GM12878 (cell line): ENCODE measurements around the gene NCAM2. TPM values are rescaled to one million over a fixed set of nuclear protein-coding genes. Genes with fewer than 3 reads are reported as not detected.

Experiments used
- ATAC-seq: fragments of 200-7000 bp; cut with Tn5 transposase; 3 replicates; pipeline ENCODE4 v1.9.1; 2020; ENCODE audit warnings: mild to moderate bottlenecking, moderate library complexity
- BruUV-seq: library from RNA; stranded (reverse); fragments of 400-500 nt; replicated peaks from 2 replicates; lab custom pipeline; 2021; lab: Mats Ljungman, UMichigan
- CTCF ChIA-PET: fragments of 300-600 bp; sonication (Branson Sonifier 250); formaldehyde crosslinking; extraction: SDS; loops from one replicate; lab custom pipeline; 2021; ENCODE audit warnings: inconsistent platforms; lab: Yijun Ruan, JAX
- POLR2A ChIA-PET: fragments of 350-600 bp; formaldehyde crosslinking; extraction: SDS; loops from one replicate; lab custom pipeline; 2021; ENCODE audit warnings: inconsistent platforms; lab: Charles Lee
- RAD21 ChIA-PET: fragments of 300-600 bp; sonication (Branson Sonifier 250); formaldehyde crosslinking; loops from one replicate; lab custom pipeline; 2023; ENCODE audit warnings: antibody characterized with exemption; ENCODE audit not compliant: unreplicated experiment; lab: Charles Lee
- SMC1A ChIA-PET: fragments of 300-600 bp; sonication (Branson Sonifier 250); formaldehyde crosslinking; loops from one replicate; lab custom pipeline; 2023; ENCODE audit not compliant: unreplicated experiment, uncharacterized antibody; lab: Charles Lee
- DNase-seq: peaks from one replicate; pipeline ENCODE4 v3.0.0-alpha.2; 2011; ENCODE audit warnings: low read depth, low spot score
- FAIRE-seq: peaks from 3 replicates; lab custom pipeline; 2011; peaks lifted over from hg19 to GRCh38; lab: Jason Lieb, UNC
- H2AFZ ChIP-seq: 2 replicates; pipeline ENCODE4 v1.6.0; 2011; ENCODE audit warnings: low read depth, low read length, control low read depth; ENCODE audit not compliant: control insufficient read depth
- H3K27ac ChIP-seq: 2 replicates; pipeline ENCODE4 v1.5.1; 2011; ENCODE audit warnings: control low read depth; ENCODE audit not compliant: control insufficient read depth, insufficient read depth
- H3K27me3 ChIP-seq, 2 experiments: replicated peaks in 1 of 2; 2 replicates each; pipeline versions ENCODE4 v1.6.0 to v1.6.1; 2011; ENCODE audit warnings: low read length in 1 of 2; ENCODE audit not compliant: control insufficient read depth in 2 of 2, insufficient read depth in 2 of 2
- H3K36me3 ChIP-seq, 2 experiments: 2 replicates each; pipeline ENCODE4 v1.5.1; 2011; ENCODE audit warnings: low read length in 1 of 2; ENCODE audit not compliant: control insufficient read depth in 2 of 2, insufficient read depth in 2 of 2
- H3K4me1 ChIP-seq: 2 replicates; pipeline ENCODE4 v1.6.1; 2011; ENCODE audit warnings: mild to moderate bottlenecking, low read length, moderate library complexity, mixed read lengths; ENCODE audit not compliant: control insufficient read depth, insufficient read depth
- H3K4me2 ChIP-seq: 2 replicates; pipeline ENCODE4 v1.6.0; 2011; ENCODE audit warnings: control low read depth; ENCODE audit not compliant: control insufficient read depth, insufficient read depth
- H3K4me3 ChIP-seq: fragments of 200-600 bp; sonication (generic); 2 replicates; pipeline ENCODE4 v1.5.1; 2016
- H3K79me2 ChIP-seq: 2 replicates; pipeline ENCODE4 v1.6.0; 2011; ENCODE audit warnings: low read length; ENCODE audit not compliant: control insufficient read depth, insufficient read depth
- H3K9ac ChIP-seq: 2 replicates; pipeline ENCODE4 v1.8.0; 2011; ENCODE audit warnings: low read length, control low read depth, mixed read lengths; ENCODE audit not compliant: control insufficient read depth, insufficient read depth
- H3K9me3 ChIP-seq: replicated peaks from 3 replicates; pipeline ENCODE4 v1.5.1; 2011; ENCODE audit warnings: mild to moderate bottlenecking, low read length; ENCODE audit not compliant: control insufficient read depth, insufficient read depth
- H4K20me1 ChIP-seq: 2 replicates; pipeline ENCODE4 v1.6.0; 2011; ENCODE audit not compliant: control insufficient read depth, insufficient read depth
- ASH2L ChIP-seq: fragments of 300-600, 200-600 bp; sonication (generic); IDR thresholded peaks from 2 replicates; pipeline ENCODE4 v1.6.1; 2017; ENCODE audit warnings: low read depth, mild to moderate bottlenecking, borderline replicate concordance
- BACH1 ChIP-seq: fragments of 450-650 bp; IDR thresholded peaks from 2 replicates; pipeline ENCODE4 v1.6.1; 2017; ENCODE audit warnings: mild to moderate bottlenecking, borderline replicate concordance
- CBFB ChIP-seq: IDR thresholded peaks from 2 replicates; pipeline ENCODE4 v1.6.1; 2016; ENCODE audit warnings: antibody characterized with exemption, low read depth
- FOS ChIP-seq: IDR thresholded peaks from 3 replicates; pipeline ENCODE4 v1.6.1; 2011; ENCODE audit warnings: borderline replicate concordance; ENCODE audit not compliant: insufficient read length; ENCODE audit errors: extremely low read depth
- JUND ChIP-seq: IDR thresholded peaks from 2 replicates; pipeline ENCODE4 v1.6.1; 2012; ENCODE audit warnings: low read depth, mild to moderate bottlenecking, low read length, improper control_type of control experiment, moderate library complexity
- KLF5 ChIP-seq: fragments of 450-650 bp; IDR thresholded peaks from 2 replicates; pipeline ENCODE4 v1.6.1; 2014; ENCODE audit warnings: mild to moderate bottlenecking; ENCODE audit not compliant: partially characterized antibody
- POLR2A ChIP-seq: IDR thresholded peaks from 2 replicates; pipeline ENCODE4 v1.6.1; 2011; ENCODE audit warnings: low read depth, mild to moderate bottlenecking, low read length
- PRDM15 ChIP-seq: fragments of 450-650 bp; formaldehyde crosslinking; IDR thresholded peaks from 2 replicates; pipeline ENCODE4 v1.4.0; 2020; ENCODE audit warnings: mild to moderate bottlenecking, moderate library complexity
- RAD21 ChIP-seq: IDR thresholded peaks from 2 replicates; pipeline ENCODE4 v1.6.1; 2011; ENCODE audit warnings: mild to moderate bottlenecking, low read depth, low read length, moderate library complexity; ENCODE audit not compliant: insufficient read depth
- SMARCA5 ChIP-seq: fragments of 450-650 bp; IDR thresholded peaks from 2 replicates; pipeline ENCODE4 v1.6.1; 2017; ENCODE audit warnings: mild to moderate bottlenecking
- WGBS: methylation state at CpG from one replicate; pipeline ENCODE4 v1.1.6; 2016; ENCODE audit warnings: low lambda C conversion rate; ENCODE audit not compliant: insufficient replicate concordance, insufficient coverage; ENCODE audit errors: missing lambda C conversion rate; 5-methylcytosine and 5-hydroxymethylcytosine counted together
- in situ Hi-C: fragments of 300-500 bp; cut with MboI; formaldehyde crosslinking; loops from 9 replicates; pipeline ENCODE4 v1.14.3; 2018; ENCODE audit warnings: mixed read lengths
- intact Hi-C: fragments of 100-400 bp; cut with micrococcal nuclease; formaldehyde crosslinking; loops from one replicate; pipeline ENCODE4 v1.14.2; 2022; ENCODE audit not compliant: unreplicated experiment
- polyA plus RNA-seq, 11 experiments: library from polyadenylated mRNA; depleted of rRNA in 4 of 11; unstranded in 6 of 11; stranded (reverse) in 5 of 11; fragments of >200 nt; fragmentation: Nextera tagmentation in 4 of 11; fragmentation: Illumina TruSeq in 1 of 11; extraction: Ambion mirVana in 4 of 11; extraction: Trizol in 1 of 11; gene quantifications; 1 replicate in 1 of 11; 2 replicates in 10 of 11; pipeline versions ENCODE4 v1.2.1 to v1.2.3, GENCODE V29; 2011 to 2016; ENCODE audit warnings: inconsistent platforms in 2 of 11, missing spikeins in 2 of 11, low read depth in 1 of 11
- total RNA-seq, 4 experiments: library from RNA; depleted of rRNA in 3 of 4; stranded (reverse); fragments of >200 nt in 3 of 4; fragmentation: Illumina TruSeq in 1 of 4; extraction: Trizol in 1 of 4; gene quantifications; 2 replicates each; pipeline versions ENCODE4 v1.2.1 to v1.2.3, GENCODE V29; 2013 to 2021
- TF ChIP-seq, protein P1 (sequence below): fragments of 450-650 bp; IDR thresholded peaks from 2 replicates; pipeline ENCODE4 v1.6.1; 2017; ENCODE audit warnings: borderline replicate concordance
- TF ChIP-seq, protein P2 (sequence below): fragments of 150-350 bp; IDR thresholded peaks from 2 replicates; pipeline ENCODE4 v1.6.1; 2014; ENCODE audit warnings: mild to moderate bottlenecking, low read depth, low read length

NCAM2 gene
- total and polyA plus RNA-seq, 10 of the 15 experiments (the other 5 are each of a cell fraction or from before 2014, with no cell fraction given), result 0.23 to 0.27 TPM; not detected in 8

DNA sequence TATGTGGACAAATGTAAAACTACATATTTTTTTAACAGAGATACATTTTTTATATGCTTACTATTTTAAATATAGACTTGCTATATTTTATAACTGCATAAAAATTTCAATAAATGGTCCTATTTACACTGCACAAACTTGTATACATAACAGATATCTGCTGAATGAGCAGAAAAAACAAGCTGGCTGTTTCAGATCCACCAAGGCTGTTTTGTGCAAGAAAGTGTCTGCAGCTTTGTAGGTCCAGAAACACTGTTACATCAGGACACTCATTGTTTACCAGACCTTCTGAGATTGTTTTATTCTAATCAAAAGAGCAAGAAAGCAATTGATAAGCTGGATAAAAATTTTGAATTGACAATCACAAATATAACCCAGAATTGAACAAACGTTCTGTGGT lies 99.3 kb downstream of the NCAM2 start (continued):
- TF ChIP-seq FOS (no peak), CBFB (no peak)
- TF ChIP-seq, protein P1, sequence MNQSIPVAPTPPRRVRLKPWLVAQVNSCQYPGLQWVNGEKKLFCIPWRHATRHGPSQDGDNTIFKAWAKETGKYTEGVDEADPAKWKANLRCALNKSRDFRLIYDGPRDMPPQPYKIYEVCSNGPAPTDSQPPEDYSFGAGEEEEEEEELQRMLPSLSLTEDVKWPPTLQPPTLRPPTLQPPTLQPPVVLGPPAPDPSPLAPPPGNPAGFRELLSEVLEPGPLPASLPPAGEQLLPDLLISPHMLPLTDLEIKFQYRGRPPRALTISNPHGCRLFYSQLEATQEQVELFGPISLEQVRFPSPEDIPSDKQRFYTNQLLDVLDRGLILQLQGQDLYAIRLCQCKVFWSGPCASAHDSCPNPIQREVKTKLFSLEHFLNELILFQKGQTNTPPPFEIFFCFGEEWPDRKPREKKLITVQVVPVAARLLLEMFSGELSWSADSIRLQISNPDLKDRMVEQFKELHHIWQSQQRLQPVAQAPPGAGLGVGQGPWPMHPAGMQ, result no peak

DNA sequence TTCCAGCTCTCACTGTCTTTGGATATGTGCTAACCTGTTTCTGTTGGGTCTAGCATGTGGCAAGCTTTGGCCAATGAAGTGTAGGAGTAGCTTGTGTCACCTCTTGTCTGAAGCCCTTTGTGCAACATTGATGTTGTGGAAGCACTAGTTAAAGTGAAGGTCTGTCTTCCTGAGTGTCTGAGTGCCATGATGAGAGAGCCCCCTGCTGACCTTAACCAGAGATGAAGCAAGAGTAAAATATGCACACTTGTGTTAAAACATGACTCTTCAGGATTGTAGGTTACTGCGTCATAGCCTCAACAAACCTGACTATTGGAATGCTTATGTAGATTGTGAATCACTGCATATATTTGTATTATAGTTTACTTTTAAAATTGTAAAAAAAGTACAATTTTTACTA lies 103.7 kb downstream of the NCAM2 start:
- BruUV-seq, result no TSS peak
- H3K4me2 ChIP-seq, result no peak overlapping the region
- intact Hi-C loops (loop anchor here (5.0 kb wide), 1 partner anchor 100 kb away; no protein-coding TSS in a partner anchor), in situ Hi-C loops (no loop called here)
- ATAC-seq (no peak), FAIRE-seq (no peak), DNase-seq (no peak)
- no peaks in the 10 kb centered on the region for H3K9me3 ChIP-seq
- no peak overlapping the region for H3K27ac ChIP-seq
- TF ChIP-seq SMARCA5, result no peak
- TF ChIP-seq POLR2A, result no peak
- no peak for TF ChIP-seq PRDM15 (CRISPR knock-in tag)
- no peak for TF ChIP-seq ASH2L
- no peak for TF ChIP-seq JUND
- TF ChIP-seq, protein P2, sequence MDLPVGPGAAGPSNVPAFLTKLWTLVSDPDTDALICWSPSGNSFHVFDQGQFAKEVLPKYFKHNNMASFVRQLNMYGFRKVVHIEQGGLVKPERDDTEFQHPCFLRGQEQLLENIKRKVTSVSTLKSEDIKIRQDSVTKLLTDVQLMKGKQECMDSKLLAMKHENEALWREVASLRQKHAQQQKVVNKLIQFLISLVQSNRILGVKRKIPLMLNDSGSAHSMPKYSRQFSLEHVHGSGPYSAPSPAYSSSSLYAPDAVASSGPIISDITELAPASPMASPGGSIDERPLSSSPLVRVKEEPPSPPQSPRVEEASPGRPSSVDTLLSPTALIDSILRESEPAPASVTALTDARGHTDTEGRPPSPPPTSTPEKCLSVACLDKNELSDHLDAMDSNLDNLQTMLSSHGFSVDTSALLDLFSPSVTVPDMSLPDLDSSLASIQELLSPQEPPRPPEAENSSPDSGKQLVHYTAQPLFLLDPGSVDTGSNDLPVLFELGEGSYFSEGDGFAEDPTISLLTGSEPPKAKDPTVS, result no peak
- no peak for TF ChIP-seq BACH1
- no peak for TF ChIP-seq RAD21
- no peak for TF ChIP-seq KLF5
- no peaks in the 10 kb centered on the region for H3K36me3 ChIP-seq
- H3K9ac ChIP-seq, result no peak overlapping the region
- no peaks in the 10 kb centered on the region for H4K20me1 ChIP-seq
- no peaks in the 10 kb centered on the region for H3K4me1 ChIP-seq
- H3K27me3 ChIP-seq, result no peaks in the 10 kb centered on the region
- RAD21 ChIA-PET, result interaction anchor here (0.9 to 1.0 kb wide), 2 partner anchors 98 to 102 kb away, joined by 3 to 4 read pairs; no protein-coding TSS in a partner anchor
- SMC1A ChIA-PET, result interaction anchor here (0.6 to 1.9 kb wide), 5 partner anchors 12 to 101 kb away, joined by 3 to 13 read pairs (median 4); no protein-coding TSS in a partner anchor
- H3K4me3 ChIP-seq, result no peak overlapping the region
- CTCF ChIA-PET, result interaction anchor here (0.9 to 1.7 kb wide), 4 partner anchors 10 to 101 kb away, joined by 3 to 14 read pairs (median 7); no protein-coding TSS in a partner anchor
- WGBS, result 40% methylated on average over 1 of the region's 1 CpG
- POLR2A ChIA-PET, result no interaction called here
- no peak overlapping the region for H2AFZ ChIP-seq
- no peaks in the 10 kb centered on the region for H3K79me2 ChIP-seq
